IMR-90 (cell line): Measurements from ENCODE around the gene FOCAD.

Experiments
- FOS ChIP-seq: fragments of 150-350 bp; IDR thresholded peaks from 2 replicates; pipeline ENCODE4 v1.6.1; 2016; ENCODE audit warnings: low read depth, low read length
- MAFK ChIP-seq: IDR thresholded peaks from 2 replicates; pipeline ENCODE4 v1.6.1; 2012; ENCODE audit warnings: low read depth, low read length, improper control_type of control experiment
- POLR2A ChIP-seq: IDR thresholded peaks from 2 replicates; pipeline ENCODE4 v1.6.1; 2012; ENCODE audit warnings: mild to moderate bottlenecking, low read depth, low read length
- RAD21 ChIP-seq: IDR thresholded peaks from 2 replicates; pipeline ENCODE4 v1.6.1; 2012; ENCODE audit warnings: low read length, improper control_type of control experiment
- RCOR1 ChIP-seq: IDR thresholded peaks from 2 replicates; pipeline ENCODE4 v1.6.1; 2012; ENCODE audit warnings: mild to moderate bottlenecking, low read length, improper control_type of control experiment; ENCODE audit not compliant: insufficient replicate concordance
- RFX5 ChIP-seq: IDR thresholded peaks from 2 replicates; pipeline ENCODE4 v1.8.0; 2012; ENCODE audit warnings: low read depth, mild to moderate bottlenecking, low read length, moderate library complexity
- SMC3 ChIP-seq: fragments of 150-350 bp; IDR thresholded peaks from 2 replicates; pipeline ENCODE4 v1.6.1; 2016; ENCODE audit warnings: low read depth, mild to moderate bottlenecking, antibody characterized with exemption, low read length, moderate library complexity
- TF ChIP-seq, protein P1 (sequence below): conservative IDR thresholded peaks from 2 replicates; pipeline ENCODE4 v1.5.1; 2012; ENCODE audit warnings: mild to moderate bottlenecking, low read depth, low read length, improper control_type of control experiment
- TF ChIP-seq, protein P2 (sequence below): fragments of 150-350 bp; IDR thresholded peaks from 2 replicates; pipeline ENCODE4 v1.6.1; 2016; ENCODE audit warnings: low read depth, mild to moderate bottlenecking, low read length, moderate library complexity, borderline replicate concordance

GRCh38 chr9:20642045-20642444 is 42.0 kb upstream of the FOCAD start:
- TF ChIP-seq, protein P1, sequence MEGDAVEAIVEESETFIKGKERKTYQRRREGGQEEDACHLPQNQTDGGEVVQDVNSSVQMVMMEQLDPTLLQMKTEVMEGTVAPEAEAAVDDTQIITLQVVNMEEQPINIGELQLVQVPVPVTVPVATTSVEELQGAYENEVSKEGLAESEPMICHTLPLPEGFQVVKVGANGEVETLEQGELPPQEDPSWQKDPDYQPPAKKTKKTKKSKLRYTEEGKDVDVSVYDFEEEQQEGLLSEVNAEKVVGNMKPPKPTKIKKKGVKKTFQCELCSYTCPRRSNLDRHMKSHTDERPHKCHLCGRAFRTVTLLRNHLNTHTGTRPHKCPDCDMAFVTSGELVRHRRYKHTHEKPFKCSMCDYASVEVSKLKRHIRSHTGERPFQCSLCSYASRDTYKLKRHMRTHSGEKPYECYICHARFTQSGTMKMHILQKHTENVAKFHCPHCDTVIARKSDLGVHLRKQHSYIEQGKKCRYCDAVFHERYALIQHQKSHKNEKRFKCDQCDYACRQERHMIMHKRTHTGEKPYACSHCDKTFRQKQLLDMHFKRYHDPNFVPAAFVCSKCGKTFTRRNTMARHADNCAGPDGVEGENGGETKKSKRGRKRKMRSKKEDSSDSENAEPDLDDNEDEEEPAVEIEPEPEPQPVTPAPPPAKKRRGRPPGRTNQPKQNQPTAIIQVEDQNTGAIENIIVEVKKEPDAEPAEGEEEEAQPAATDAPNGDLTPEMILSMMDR: no peak
- TF ChIP-seq RCOR1: no peak
- TF ChIP-seq SMC3: no peak
- no peak for TF ChIP-seq POLR2A
- TF ChIP-seq RAD21: no peak
- no peak for TF ChIP-seq FOS
- TF ChIP-seq MAFK: no peak
- TF ChIP-seq, protein P2, sequence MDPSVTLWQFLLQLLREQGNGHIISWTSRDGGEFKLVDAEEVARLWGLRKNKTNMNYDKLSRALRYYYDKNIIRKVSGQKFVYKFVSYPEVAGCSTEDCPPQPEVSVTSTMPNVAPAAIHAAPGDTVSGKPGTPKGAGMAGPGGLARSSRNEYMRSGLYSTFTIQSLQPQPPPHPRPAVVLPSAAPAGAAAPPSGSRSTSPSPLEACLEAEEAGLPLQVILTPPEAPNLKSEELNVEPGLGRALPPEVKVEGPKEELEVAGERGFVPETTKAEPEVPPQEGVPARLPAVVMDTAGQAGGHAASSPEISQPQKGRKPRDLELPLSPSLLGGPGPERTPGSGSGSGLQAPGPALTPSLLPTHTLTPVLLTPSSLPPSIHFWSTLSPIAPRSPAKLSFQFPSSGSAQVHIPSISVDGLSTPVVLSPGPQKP: no peak
- no peak for TF ChIP-seq RFX5
